HL-60 (cell line): ENCODE data around the gene SBK3.

ENCODE experiments used
- GABPA ChIP-seq: IDR thresholded peaks from 2 replicates; pipeline ENCODE4 v1.6.1; 2012; ENCODE audit warnings: low read depth
- POLR2AphosphoS5 ChIP-seq: IDR thresholded peaks from 2 replicates; pipeline ENCODE4 v1.6.1; 2012; ENCODE audit warnings: low read depth
- SPI1 ChIP-seq: IDR thresholded peaks from 2 replicates; pipeline ENCODE4 v1.6.1; 2012; ENCODE audit warnings: low read depth, mild to moderate bottlenecking, borderline replicate concordance
- TF ChIP-seq, protein P1 (sequence below): IDR thresholded peaks from one replicate; pipeline ENCODE4 v1.5.1; 2011; ENCODE audit warnings: low read length, control low read depth, inconsistent platforms; ENCODE audit not compliant: insufficient read depth

DNA sequence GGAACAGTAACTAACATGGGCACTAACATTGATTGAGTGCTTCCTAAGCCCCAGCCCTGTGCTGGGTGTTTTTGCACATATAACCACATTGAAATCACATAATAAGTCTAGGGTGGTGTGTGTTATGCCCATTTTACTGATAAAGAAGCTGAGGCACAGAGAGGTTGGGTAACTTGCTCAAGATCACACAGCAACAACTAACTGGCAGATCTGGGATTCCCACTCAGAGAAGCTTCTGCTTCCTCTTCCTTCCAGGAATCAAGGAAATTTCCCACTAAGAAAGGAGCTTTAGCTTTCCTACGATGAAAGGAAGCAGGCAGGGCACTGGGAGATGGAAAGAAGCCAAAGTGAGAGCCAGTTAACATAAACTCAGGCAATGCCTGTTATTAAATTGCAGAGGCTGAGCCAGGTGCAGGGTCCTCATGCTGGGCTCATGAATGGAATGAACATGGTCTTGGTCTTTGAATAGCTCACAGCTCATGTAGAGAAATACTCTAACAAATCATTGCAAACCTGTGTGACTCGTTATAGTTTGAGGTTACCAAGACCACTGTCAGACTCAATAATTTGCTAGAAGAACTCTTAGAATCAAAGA, 47.0 kb downstream of the SBK3 start:
- TF ChIP-seq, protein P1, sequence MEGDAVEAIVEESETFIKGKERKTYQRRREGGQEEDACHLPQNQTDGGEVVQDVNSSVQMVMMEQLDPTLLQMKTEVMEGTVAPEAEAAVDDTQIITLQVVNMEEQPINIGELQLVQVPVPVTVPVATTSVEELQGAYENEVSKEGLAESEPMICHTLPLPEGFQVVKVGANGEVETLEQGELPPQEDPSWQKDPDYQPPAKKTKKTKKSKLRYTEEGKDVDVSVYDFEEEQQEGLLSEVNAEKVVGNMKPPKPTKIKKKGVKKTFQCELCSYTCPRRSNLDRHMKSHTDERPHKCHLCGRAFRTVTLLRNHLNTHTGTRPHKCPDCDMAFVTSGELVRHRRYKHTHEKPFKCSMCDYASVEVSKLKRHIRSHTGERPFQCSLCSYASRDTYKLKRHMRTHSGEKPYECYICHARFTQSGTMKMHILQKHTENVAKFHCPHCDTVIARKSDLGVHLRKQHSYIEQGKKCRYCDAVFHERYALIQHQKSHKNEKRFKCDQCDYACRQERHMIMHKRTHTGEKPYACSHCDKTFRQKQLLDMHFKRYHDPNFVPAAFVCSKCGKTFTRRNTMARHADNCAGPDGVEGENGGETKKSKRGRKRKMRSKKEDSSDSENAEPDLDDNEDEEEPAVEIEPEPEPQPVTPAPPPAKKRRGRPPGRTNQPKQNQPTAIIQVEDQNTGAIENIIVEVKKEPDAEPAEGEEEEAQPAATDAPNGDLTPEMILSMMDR: no peak
- TF ChIP-seq POLR2AphosphoS5: no peak
- TF ChIP-seq GABPA: no peak
- TF ChIP-seq SPI1: no peak
